ENCODE results near the gene NCAPH2. TPM values are rescaled to one million over a fixed set of nuclear protein-coding genes. Genes with fewer than 3 reads are reported as not detected.
A peak's percentile ranks its signal among the peaks of the same experiment; 100 is the strongest.

The NCAPH2 gene
- polyA plus RNA-seq, 3 donors, result 12.5 to 23.6 (median 18.1) TPM

DNA sequence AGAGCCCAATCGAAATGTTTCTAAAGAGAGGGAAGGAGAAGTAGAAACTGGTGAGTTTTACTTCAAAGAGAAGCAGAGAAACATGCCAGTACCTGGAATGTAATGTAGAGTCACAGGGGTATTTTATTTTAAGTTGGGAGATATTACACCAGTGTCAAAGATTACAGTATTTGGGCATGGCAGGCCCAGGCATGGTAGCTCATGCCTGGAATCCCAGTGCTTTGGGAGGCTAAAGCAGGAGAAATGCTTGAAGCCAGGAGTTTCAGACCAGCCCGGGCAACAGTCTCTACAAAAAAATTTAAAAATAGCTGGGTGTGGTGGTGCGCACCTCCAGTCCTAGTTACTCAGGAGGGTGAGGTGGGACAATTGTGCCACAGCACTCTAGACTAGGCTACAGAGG is 52.0 kb downstream of the NCAPH2 start:
- no peaks in the 10 kb centered on the region for H3K36me3 Mint-ChIP-seq
- H2AFZ ChIP-seq (ENCODE audit: insufficient read depth, low read depth, low read length, poor library complexity, severe bottlenecking), result no peak overlapping the region
- no peak for TF ChIP-seq CTCF (IDR thresholded peaks at IDR 0.05)
- H3K4me3 Mint-ChIP-seq, result no peak overlapping the region
- intact Hi-C loops (cut with micrococcal nuclease), result loop anchor here (2.0 to 5.0 kb wide), 4 partner anchors 15 to 62 kb away; partner anchors contain the start of genes KLHDC7B (in 1 of the 2), LMF2 (in 1 of the 2), NCAPH2 (in 1 of the 2) and SCO2 (in 1 of the 2)
- H3K36me3 ChIP-seq (replicated peaks in 1 of 2; ENCODE audit: control insufficient read depth in 1 of 2, insufficient read depth in 2 of 2, low read length in 2 of 2), result no peaks in the 10 kb centered on the region
- no peak for DNase-seq
- peaks cover 0 to 2% (median 0%) of the 10 kb centered on the region in 7 donors for H3K9me3 Mint-ChIP-seq
- H3K9me3 ChIP-seq (replicated peaks in 1 of 2; ENCODE audit: control insufficient read depth in 1 of 2, insufficient read depth in 1 of 2, low read length in 2 of 2), result no peaks in the 10 kb centered on the region
- peaks cover 16 to 17% (median 17%) of the 10 kb centered on the region in 3 donors for H3K27me3 Mint-ChIP-seq (ENCODE audit: low read depth in 3 of 3)
- peaks cover 8 to 13% of the 10 kb centered on the region in 2 donors for H3K4me1 ChIP-seq (ENCODE audit: control insufficient read depth in 1 of 2, insufficient read depth in 2 of 2, low read length in 2 of 2)
- no peak overlapping the region for H3K27ac Mint-ChIP-seq
- no peak overlapping the region for H3K9ac ChIP-seq (ENCODE audit: insufficient read depth, low read length, poor library complexity, severe bottlenecking)
- no peaks in the 10 kb centered on the region for H4K20me1 ChIP-seq (ENCODE audit: insufficient read depth, low read length)
- H3K4me3 ChIP-seq (replicated peaks in 1 of 3; ENCODE audit: low read depth in 2 of 3, low read length in 3 of 3), result no peak overlapping the region
- no peak overlapping the region for H3K4me2 ChIP-seq (replicated peaks; ENCODE audit: extremely low read depth, low read length, poor library complexity, severe bottlenecking)
- H3K79me2 ChIP-seq (ENCODE audit: insufficient read depth, low read length), result peaks cover 6% of the 10 kb centered on the region
- 67% methylated on average over 1 of the region's 3 CpGs for WGBS (ENCODE audit: insufficient coverage)
- H3K4me1 Mint-ChIP-seq, result peaks cover 17% of the 10 kb centered on the region
- peaks cover 0 to 8% of the 10 kb centered on the region in 2 donors for H3K27me3 ChIP-seq (ENCODE audit: control insufficient read depth in 2 of 2, insufficient read depth in 2 of 2, low read length in 2 of 2)
- H3K27ac ChIP-seq (ENCODE audit: low read depth in 1 of 2, low read length in 2 of 2), result no peak overlapping the region

GRCh38 chr22:50561401-50562358 is 53.7 kb downstream of the NCAPH2 start:
- Histone ChIP-seq H4K20me1 (ENCODE audit: insufficient read depth, low read length) (no peaks in the 10 kb centered on the region), H3K4me2 (replicated peaks; ENCODE audit: extremely low read depth, low read length, poor library complexity, severe bottlenecking) (no peak overlapping the region), H2AFZ (ENCODE audit: insufficient read depth, low read depth, low read length, poor library complexity, severe bottlenecking) (no peak overlapping the region), H3K27me3 (ENCODE audit: control insufficient read depth in 2 of 2, insufficient read depth in 2 of 2, low read length in 2 of 2) (peaks cover 0 to 8% of the 10 kb centered on the region in 2 donors), H3K9ac (ENCODE audit: insufficient read depth, low read length, poor library complexity, severe bottlenecking) (no peak overlapping the region), H3K79me2 (ENCODE audit: insufficient read depth, low read length) (peaks cover 6% of the 10 kb centered on the region), H3K4me3 (replicated peaks in 1 of 3; ENCODE audit: low read depth in 2 of 3, low read length in 3 of 3) (no peak overlapping the region), H3K4me1 (ENCODE audit: control insufficient read depth in 1 of 2, insufficient read depth in 2 of 2, low read length in 2 of 2) (peaks cover 8 to 13% of the 10 kb centered on the region in 2 donors), H3K27ac (ENCODE audit: low read depth in 1 of 2, low read length in 2 of 2) (no peak overlapping the region), H3K36me3 (replicated peaks in 1 of 2; ENCODE audit: control insufficient read depth in 1 of 2, insufficient read depth in 2 of 2, low read length in 2 of 2) (no peaks in the 10 kb centered on the region), H3K9me3 (replicated peaks in 1 of 2; ENCODE audit: control insufficient read depth in 1 of 2, insufficient read depth in 1 of 2, low read length in 2 of 2) (no peaks in the 10 kb centered on the region)
- 95% methylated on average over 18 of the region's 34 CpGs for WGBS (ENCODE audit: insufficient coverage)
- Mint-ChIP-seq H3K9me3 (peaks cover 0 to 2% (median 0%) of the 10 kb centered on the region in 7 donors), H3K4me1 (peaks cover 17% of the 10 kb centered on the region), H3K27ac (peak overlapping the region in 6 of 7 donors; percentile 39 to 81 (median 64)), H3K27me3 (ENCODE audit: low read depth in 3 of 3) (peaks cover 16 to 22% (median 17%) of the 10 kb centered on the region in 3 donors), H3K4me3 (peak overlapping the region; percentile 49 to 56), H3K36me3 (no peaks in the 10 kb centered on the region)
- intact Hi-C loops (cut with micrococcal nuclease), result loop anchor here (2.0 to 5.0 kb wide), 6 partner anchors 17 to 61 kb away; partner anchors contain the start of genes KLHDC7B (in 2 of the 2), CHKB (in 1 of the 2), LMF2 (in 1 of the 2) and NCAPH2 (in 1 of the 2)
- TF ChIP-seq CTCF (IDR thresholded peaks at IDR 0.05), result no peak
- no peak for DNase-seq
